Measurements from ENCODE around the gene PLCG1. TPM values are rescaled to one million over a fixed set of nuclear protein-coding genes. Genes with fewer than 3 reads are reported as not detected.

The PLCG1 gene
- total and polyA plus RNA-seq, 9 of the 15 experiments (the other 6 are each of a cell fraction or from before 2014, with no cell fraction given): 1.7 to 67.0 (median 34.8) TPM

GRCh38 chr20:41135888-41136679 lies 1.3 kb upstream of the PLCG1 start:
- POLR2A ChIA-PET: interaction anchor here (1.0 to 1.8 kb wide), 4 partner anchors 15 to 145 kb away, joined by 3 to 6 read pairs (median 4); no protein-coding TSS in a partner anchor
- Histone ChIP-seq H3K36me3 (ENCODE audit: control insufficient read depth, insufficient read depth, low read length) (peaks cover 7% of the 10 kb centered on the region; the same call in 1 of the 3 replicates), H3K27ac (ENCODE audit: extremely low read depth, low read depth, low read length) (peak overlapping the region; percentile 86; the same call in 1 of the 3 replicates), H3K9ac (ENCODE audit: insufficient read depth in 1 of 2, low read depth in 2 of 2, low read length in 2 of 2) (peak overlapping the region; percentile 75 to 94; a peak in 3 of 4 replicates), H3K4me3 (peak overlapping the region; percentile 74; the same call in 1 of the 2 replicates), H3K27me3 (ENCODE audit: control insufficient read depth in 2 of 2, insufficient read depth in 2 of 2, low read length in 2 of 2) (no peaks in the 10 kb centered on the region), H3K9me1 (ENCODE audit: control insufficient read depth, insufficient read depth, low read length) (no peaks in the 10 kb centered on the region), H2AFZ (ENCODE audit: low read depth, low read length) (peak overlapping the region; percentile 99), H4K20me1 (replicated peaks; ENCODE audit: control insufficient read depth, insufficient read depth, low read length) (no peaks in the 10 kb centered on the region; the same call in none of the 2 replicates), H3K79me2 (ENCODE audit: control insufficient read depth, insufficient read depth, low read length) (peaks cover 36% of the 10 kb centered on the region), H3K9me3 (replicated peaks; ENCODE audit: control insufficient read depth, insufficient read depth, low read depth, low read length) (no peaks in the 10 kb centered on the region), H3K4me1 (replicated peaks in 1 of 2; ENCODE audit: control insufficient read depth in 2 of 2, insufficient read depth in 2 of 2, low read length in 2 of 2) (peaks cover 30 to 41% of the 10 kb centered on the region in 2 experiments; a peak in 4 of 5 replicates), H3K4me2 (ENCODE audit: insufficient read depth, low read length) (peak overlapping the region; percentile 81)
- no peak for DNase-seq (ENCODE audit: extremely low read depth in 1 of 4, low spot score in 3 of 4)
- in situ Hi-C loops (cut with MboI) (no loop called here), intact Hi-C loops (cut with micrococcal nuclease) (loop anchor here (1.0 to 2.0 kb wide), 2 partner anchors 97 to 204 kb away; partner anchors contain the start of gene LPIN3)
- BruUV-seq (replicated peaks): no TSS peak
- ATAC-seq: no peak
- WGBS (ENCODE audit: insufficient coverage, low coverage, missing lambda C conversion rate): 56% methylated on average over 21 of the region's 23 CpGs
- FAIRE-seq: peak; percentile 37
- CTCF ChIA-PET (ENCODE audit: low intra/inter-chr PET ratio): no interaction called here
- TF ChIP-seq MLLT1 (IDR thresholded peaks at IDR 0.05) (peak in 1 of 2 experiments; percentile 93; a peak in 2 of 4 replicates), PRMT5 (CRISPR knock-in tag; IDR thresholded peaks at IDR 0.05) (no peak), ZNF407 (IDR thresholded peaks at IDR 0.05; ENCODE audit: low read depth) (peak; percentile 61; the same call in 1 of the 2 replicates), MBD1 (CRISPR knock-in tag; IDR thresholded peaks at IDR 0.05) (0 out of 2 replicates have a peak, but pooled peaks have one; percentile 19)
